ENCODE data around the gene BEND7.

The BEND7 gene, protein sequence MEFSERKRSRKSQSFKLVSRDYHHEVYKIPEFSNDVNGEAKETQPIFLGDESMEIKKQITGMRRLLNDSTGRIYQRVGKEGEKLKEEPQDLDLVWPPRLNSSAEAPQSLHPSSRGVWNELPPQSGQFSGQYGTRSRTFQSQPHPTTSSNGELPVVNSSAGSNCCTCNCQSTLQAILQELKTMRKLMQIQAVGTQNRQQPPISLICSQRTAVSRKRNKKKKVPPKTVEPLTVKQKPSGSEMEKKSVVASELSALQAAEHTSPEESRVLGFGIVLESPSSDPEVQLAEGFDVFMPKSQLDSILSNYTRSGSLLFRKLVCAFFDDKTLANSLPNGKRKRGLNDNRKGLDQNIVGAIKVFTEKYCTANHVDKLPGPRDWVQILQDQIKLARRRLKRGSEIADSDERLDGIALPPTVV

DNA sequence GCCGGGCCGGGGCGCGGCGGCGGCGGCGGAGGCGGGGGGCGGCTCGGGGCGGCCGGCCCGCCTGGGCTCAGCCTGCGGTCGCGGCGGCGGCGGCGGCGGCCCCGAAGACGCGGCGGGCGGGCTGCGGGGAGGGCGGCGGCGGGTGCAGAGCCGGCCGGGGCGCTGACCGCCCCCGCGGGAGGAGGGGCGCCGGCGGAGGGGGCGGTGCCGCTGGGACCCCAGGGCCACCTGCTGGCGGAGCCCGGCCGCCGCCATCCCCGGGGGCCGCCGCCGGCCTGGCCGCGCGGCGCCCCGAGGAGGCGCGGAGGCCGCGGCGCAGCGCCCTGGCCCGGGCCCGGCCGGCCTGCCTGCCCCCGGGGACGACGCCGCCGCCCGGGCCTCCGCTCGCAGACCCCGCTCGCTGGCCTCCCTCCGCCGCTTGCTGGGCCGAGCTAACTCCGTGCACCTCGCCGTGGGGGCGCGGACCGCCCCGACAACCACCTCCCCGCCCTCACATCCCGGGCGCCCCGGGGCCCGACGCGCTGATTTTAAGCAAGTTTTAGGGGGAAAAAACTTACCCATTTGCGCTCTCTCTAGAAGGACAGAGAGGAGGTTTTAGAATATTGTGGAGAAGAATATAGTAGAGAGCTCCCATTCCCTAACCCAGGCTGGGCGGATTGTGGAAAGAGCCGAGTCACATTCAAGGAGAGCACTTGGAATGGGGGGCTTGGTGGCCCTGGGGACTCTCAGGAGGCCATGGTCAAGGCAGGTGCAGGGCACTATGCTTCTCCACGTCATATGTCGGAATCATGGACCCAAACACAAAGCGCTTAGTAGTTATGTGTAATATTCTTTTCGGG is at the start of gene BEND7:
TSS of gene BEND7 (minus strand) at position 140 of the 839 bp plus-strand sequence. CDS start 481 bp downstream, outside the sequence.
- CTCF ChIA-PET, result interaction anchor here (0.7 to 3.0 kb wide), 5 partner anchors 7 to 303 kb away, joined by 3 to 19 read pairs (median 3); no protein-coding TSS in a partner anchor
- POLR2A ChIA-PET, result no interaction called here
- TF ChIP-seq, protein P1, sequence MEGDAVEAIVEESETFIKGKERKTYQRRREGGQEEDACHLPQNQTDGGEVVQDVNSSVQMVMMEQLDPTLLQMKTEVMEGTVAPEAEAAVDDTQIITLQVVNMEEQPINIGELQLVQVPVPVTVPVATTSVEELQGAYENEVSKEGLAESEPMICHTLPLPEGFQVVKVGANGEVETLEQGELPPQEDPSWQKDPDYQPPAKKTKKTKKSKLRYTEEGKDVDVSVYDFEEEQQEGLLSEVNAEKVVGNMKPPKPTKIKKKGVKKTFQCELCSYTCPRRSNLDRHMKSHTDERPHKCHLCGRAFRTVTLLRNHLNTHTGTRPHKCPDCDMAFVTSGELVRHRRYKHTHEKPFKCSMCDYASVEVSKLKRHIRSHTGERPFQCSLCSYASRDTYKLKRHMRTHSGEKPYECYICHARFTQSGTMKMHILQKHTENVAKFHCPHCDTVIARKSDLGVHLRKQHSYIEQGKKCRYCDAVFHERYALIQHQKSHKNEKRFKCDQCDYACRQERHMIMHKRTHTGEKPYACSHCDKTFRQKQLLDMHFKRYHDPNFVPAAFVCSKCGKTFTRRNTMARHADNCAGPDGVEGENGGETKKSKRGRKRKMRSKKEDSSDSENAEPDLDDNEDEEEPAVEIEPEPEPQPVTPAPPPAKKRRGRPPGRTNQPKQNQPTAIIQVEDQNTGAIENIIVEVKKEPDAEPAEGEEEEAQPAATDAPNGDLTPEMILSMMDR (IDR thresholded peaks at IDR 0.05; ENCODE audit: insufficient read depth, low read length, missing control alignments), result no peak
- no peak for DNase-seq (ENCODE audit: low read depth, low spot score)
- peak within 1 kb of the TSS; percentile 57 for H3K4me3 ChIP-seq (ENCODE audit: low read depth, low read length)

DNA sequence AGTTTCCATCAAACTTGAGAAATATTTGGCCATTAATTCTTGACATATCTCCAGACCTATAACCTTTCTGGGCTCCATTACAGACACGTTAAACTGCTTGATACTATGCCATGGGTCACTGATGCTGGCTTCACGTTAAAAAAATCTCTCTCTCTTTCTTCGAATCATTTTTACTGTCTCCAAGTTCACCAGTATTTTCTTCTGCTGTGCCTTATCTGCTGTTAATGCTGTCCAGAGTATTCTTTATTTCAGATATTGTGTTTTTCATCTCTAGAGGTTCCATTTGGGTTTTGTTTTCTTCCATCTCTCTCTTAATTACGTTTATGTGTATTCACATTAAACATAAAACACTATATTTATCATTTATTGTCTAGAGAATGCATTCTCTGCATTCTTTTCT is 45.1 kb upstream of the BEND7 start:
- no peak overlapping the region for H3K4me3 ChIP-seq (ENCODE audit: low read depth, low read length)
- TF ChIP-seq, protein P1 (IDR thresholded peaks at IDR 0.05; ENCODE audit: insufficient read depth, low read length, missing control alignments), result no peak
- ChIA-PET CTCF (no interaction called here), POLR2A (no interaction called here)
- no peak for DNase-seq (ENCODE audit: low read depth, low spot score)

DNA sequence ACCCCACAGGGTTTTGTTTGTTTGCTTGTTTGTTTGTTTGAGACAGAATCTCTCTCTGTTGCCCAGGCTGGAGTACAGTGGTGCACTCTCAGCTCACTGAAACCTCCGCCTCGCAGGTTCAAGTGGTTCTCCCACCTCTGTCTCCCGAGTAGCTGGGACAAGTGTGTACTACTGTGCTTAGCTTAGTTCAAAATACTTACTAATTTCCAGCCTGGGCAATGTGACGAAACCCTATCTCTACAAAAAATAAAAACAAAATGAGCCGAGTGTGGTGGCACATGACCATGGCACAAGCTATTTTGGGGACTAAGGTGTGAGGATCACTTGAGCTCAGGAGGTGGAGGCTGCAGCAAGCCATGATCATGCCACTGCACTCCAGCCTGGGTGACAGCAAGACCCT is 42.7 kb upstream of the BEND7 start:
- no peak for DNase-seq (ENCODE audit: low read depth, low spot score)
- TF ChIP-seq, protein P1 (IDR thresholded peaks at IDR 0.05; ENCODE audit: insufficient read depth, low read length, missing control alignments), result no peak
- CTCF ChIA-PET, result interaction anchor here (1.1 kb wide), 1 partner anchor 12 kb away, joined by 3 read pairs; no protein-coding TSS in a partner anchor
- POLR2A ChIA-PET, result no interaction called here
- no peak overlapping the region for H3K4me3 ChIP-seq (ENCODE audit: low read depth, low read length)

DNA sequence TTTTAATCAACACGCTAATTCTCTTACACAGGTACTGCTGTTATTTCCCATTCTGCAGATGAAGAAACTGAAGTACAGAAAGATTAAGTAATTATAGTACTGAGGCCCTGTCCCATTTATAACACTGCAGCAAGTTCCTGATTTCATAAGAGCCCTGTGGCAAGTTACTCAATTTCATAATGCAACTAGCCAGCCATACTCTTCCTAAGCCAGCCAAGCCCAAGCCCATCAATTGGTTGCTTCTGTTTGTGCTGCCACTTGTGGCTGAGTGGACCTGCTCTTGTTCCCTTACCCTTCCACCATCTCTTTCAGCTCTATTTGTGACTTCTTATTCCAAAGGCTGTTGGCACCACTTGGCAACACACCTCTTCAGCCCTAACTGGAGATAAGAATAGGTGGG is 38.2 kb upstream of the BEND7 start:
- POLR2A ChIA-PET, result no interaction called here
- TF ChIP-seq, protein P1 (IDR thresholded peaks at IDR 0.05; ENCODE audit: insufficient read depth, low read length, missing control alignments), result no peak
- no peak for DNase-seq (ENCODE audit: low read depth, low spot score)
- CTCF ChIA-PET, result no interaction called here
- no peak overlapping the region for H3K4me3 ChIP-seq (ENCODE audit: low read depth, low read length)

DNA sequence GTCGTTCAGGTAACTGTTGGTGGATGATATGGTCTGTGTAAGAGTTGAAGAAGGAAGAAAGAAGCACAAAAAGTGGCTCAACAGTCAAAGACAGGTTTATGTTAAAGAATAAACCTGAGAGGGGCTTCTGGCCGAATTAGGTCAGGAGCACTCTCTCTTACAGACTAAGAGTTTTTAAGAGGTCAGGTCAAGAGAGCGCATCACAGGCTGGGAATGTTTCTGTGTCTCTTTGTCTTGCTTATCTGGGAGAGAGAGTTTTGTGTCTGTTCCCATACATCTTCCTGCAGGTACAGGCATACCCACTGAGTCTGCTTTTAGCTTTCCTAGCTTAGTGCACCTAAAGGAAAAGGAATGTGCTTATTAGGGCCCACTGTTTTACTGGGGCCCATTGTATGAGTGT is 35.8 kb upstream of the BEND7 start:
- DNase-seq (ENCODE audit: low read depth, low spot score), result no peak
- no peak overlapping the region for H3K4me3 ChIP-seq (ENCODE audit: low read depth, low read length)
- CTCF ChIA-PET, result no interaction called here
- TF ChIP-seq, protein P1 (IDR thresholded peaks at IDR 0.05; ENCODE audit: insufficient read depth, low read length, missing control alignments), result no peak
- POLR2A ChIA-PET, result no interaction called here

All from AG04449 (cell line).